Smooth muscle cell (in vitro differentiated cells): ENCODE results near the gene SPRED3. TPM values are rescaled to one million over a fixed set of nuclear protein-coding genes. Genes with fewer than 3 reads are reported as not detected.

Source experiments
- DNase-seq: peaks from one replicate; lab custom pipeline; 2025; ENCODE audit not compliant: unreplicated experiment; lab: John Stamatoyannopoulos, UW
- H2AFZ ChIP-seq: fragments of 200-600 bp; sonication (generic); 2 replicates; pipeline ENCODE4 v1.6.0; 2016; ENCODE audit warnings: antibody characterized with exemption, low read depth, mild to moderate bottlenecking
- H3F3A ChIP-seq: fragments of 200-600 bp; sonication (generic); 2 replicates; pipeline ENCODE4 v1.6.0; 2017; ENCODE audit warnings: antibody characterized with exemption, low read depth
- H3K27ac ChIP-seq: fragments of 200-600 bp; sonication (generic); 2 replicates; pipeline ENCODE4 v1.5.1; 2016; ENCODE audit warnings: low read depth, mild to moderate bottlenecking
- H3K27me3 ChIP-seq: fragments of 200-600 bp; sonication (generic); 2 replicates; pipeline ENCODE4 v1.6.1; 2016; ENCODE audit warnings: low read depth, mild to moderate bottlenecking
- H3K36me3 ChIP-seq: fragments of 200-600 bp; sonication (generic); 2 replicates; pipeline ENCODE4 v1.5.1; 2016; ENCODE audit warnings: low read depth
- H3K4me1 ChIP-seq: fragments of 200-600 bp; sonication (generic); 2 replicates; pipeline ENCODE4 v1.5.1; 2016; ENCODE audit warnings: low read depth
- H3K4me2 ChIP-seq: fragments of 200-600 bp; sonication (generic); 2 replicates; pipeline ENCODE4 v1.6.0; 2016; ENCODE audit warnings: mild to moderate bottlenecking
- H3K4me3 ChIP-seq: fragments of 200-600 bp; sonication (generic); 2 replicates; pipeline ENCODE4 v1.5.1; 2016; ENCODE audit warnings: mild to moderate bottlenecking
- H3K79me2 ChIP-seq: fragments of 200-600 bp; sonication (generic); 2 replicates; pipeline ENCODE4 v1.6.0; 2016; ENCODE audit warnings: low read depth, mild to moderate bottlenecking
- H3K9ac ChIP-seq: fragments of 200-600 bp; sonication (generic); 2 replicates; pipeline ENCODE4 v1.6.0; 2016; ENCODE audit warnings: low read depth
- H3K9me3 ChIP-seq: fragments of 200-600 bp; sonication (generic); replicated peaks from 2 replicates; pipeline ENCODE4 v1.5.1; 2016; ENCODE audit warnings: low read depth
- H4K20me1 ChIP-seq: fragments of 200-600 bp; sonication (generic); 2 replicates; pipeline ENCODE4 v1.6.0; 2016; ENCODE audit warnings: low read depth
- WGBS: methylation state at CpG from one replicate; pipeline ENCODE4 v1.1.7; 2016; ENCODE audit warnings: low lambda C conversion rate; 5-methylcytosine and 5-hydroxymethylcytosine counted together
- polyA plus RNA-seq: library from polyadenylated mRNA; unstranded; fragments of >200 nt; fragmentation: Nextera tagmentation; extraction: Ambion mirVana; gene quantifications from 2 replicates; pipeline ENCODE4 v1.2.1, GENCODE V29; 2016
- total RNA-seq: library from RNA; depleted of rRNA; stranded (reverse); fragments of >200 nt; gene quantifications from 2 replicates; pipeline ENCODE4 v1.2.3, GENCODE V29; 2014
- TF ChIP-seq, protein P1 (sequence below): fragments of 200-600 bp; sonication (generic); IDR thresholded peaks from 2 replicates; pipeline ENCODE4 v1.5.1; 2017; ENCODE audit warnings: borderline replicate concordance, mild to moderate bottlenecking, antibody characterized with exemption; ENCODE audit not compliant: insufficient read depth, poor library complexity, severe bottlenecking

SPRED3 gene
- total and polyA plus RNA-seq, 2 experiments from 2014 or later, result 1.8 to 3.0 TPM

DNA sequence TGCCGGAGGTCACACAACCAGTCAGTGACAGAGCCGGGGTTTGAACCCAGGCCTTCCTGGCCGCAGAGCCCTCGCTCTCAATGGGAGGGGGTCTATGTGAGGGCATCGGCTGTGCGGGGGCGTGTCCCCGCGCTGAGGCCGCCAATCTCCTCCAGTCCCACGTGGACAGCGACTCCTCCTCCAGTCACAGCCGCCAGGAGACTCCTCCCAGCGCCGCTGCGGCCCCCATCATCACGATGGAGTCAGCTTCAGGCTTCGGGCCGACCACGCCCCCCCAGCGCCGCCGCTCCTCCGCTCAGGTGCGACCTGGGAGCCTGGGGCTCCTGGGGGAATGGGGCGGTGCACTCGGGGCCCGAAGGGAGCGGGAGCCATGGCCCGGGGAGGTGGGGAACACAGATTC lies 6.0 kb downstream of the SPRED3 start:
- H3K4me1 ChIP-seq, result peaks cover 4% of the 10 kb centered on the region
- no peaks in the 10 kb centered on the region for H3K27me3 ChIP-seq
- no peak overlapping the region for H3K4me3 ChIP-seq
- H3K4me2 ChIP-seq, result no peak overlapping the region
- H3K79me2 ChIP-seq, result no peaks in the 10 kb centered on the region
- 24% methylated on average over 26 of the region's 30 CpGs for WGBS
- H3K36me3 ChIP-seq, result no peaks in the 10 kb centered on the region
- no peaks in the 10 kb centered on the region for H4K20me1 ChIP-seq
- TF ChIP-seq, protein P1, sequence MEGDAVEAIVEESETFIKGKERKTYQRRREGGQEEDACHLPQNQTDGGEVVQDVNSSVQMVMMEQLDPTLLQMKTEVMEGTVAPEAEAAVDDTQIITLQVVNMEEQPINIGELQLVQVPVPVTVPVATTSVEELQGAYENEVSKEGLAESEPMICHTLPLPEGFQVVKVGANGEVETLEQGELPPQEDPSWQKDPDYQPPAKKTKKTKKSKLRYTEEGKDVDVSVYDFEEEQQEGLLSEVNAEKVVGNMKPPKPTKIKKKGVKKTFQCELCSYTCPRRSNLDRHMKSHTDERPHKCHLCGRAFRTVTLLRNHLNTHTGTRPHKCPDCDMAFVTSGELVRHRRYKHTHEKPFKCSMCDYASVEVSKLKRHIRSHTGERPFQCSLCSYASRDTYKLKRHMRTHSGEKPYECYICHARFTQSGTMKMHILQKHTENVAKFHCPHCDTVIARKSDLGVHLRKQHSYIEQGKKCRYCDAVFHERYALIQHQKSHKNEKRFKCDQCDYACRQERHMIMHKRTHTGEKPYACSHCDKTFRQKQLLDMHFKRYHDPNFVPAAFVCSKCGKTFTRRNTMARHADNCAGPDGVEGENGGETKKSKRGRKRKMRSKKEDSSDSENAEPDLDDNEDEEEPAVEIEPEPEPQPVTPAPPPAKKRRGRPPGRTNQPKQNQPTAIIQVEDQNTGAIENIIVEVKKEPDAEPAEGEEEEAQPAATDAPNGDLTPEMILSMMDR, result no peak
- no peak overlapping the region for H3K27ac ChIP-seq
- no peaks in the 10 kb centered on the region for H3K9me3 ChIP-seq
- no peak overlapping the region for H3K9ac ChIP-seq
- H3F3A ChIP-seq, result peaks cover 4% of the 10 kb centered on the region
- H2AFZ ChIP-seq, result no peak overlapping the region
- DNase-seq, result no peak

DNA sequence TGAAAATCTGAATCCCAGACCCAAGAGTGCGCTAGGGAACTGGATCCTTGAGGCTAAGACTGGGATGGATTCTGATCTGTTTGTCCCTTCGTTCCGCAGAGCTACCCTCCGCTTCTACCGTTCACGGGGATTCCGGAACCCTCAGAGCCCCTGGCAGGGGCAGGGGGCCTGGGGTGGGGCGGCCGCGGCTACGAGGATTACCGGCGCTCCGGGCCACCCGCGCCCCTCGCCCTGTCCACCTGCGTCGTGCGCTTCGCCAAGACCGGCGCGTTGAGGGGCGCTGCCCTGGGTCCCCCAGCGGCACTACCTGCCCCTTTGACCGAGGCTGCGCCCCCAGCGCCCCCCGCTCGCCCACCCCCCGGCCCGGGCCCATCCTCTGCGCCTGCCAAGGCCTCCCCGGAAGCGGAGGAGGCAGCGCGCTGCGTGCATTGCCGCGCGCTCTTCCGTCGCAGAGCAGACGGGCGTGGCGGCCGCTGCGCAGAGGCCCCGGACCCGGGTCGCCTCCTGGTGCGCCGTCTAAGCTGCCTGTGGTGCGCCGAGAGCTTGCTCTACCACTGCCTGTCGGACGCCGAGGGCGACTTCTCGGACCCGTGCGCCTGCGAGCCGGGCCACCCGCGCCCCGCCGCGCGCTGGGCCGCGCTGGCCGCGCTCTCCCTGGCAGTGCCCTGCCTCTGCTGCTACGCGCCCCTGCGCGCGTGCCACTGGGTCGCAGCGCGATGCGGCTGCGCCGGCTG lies 7.1 kb downstream of the SPRED3 start:
- Histone ChIP-seq H2AFZ (no peak overlapping the region), H3K9ac (no peak overlapping the region), H3F3A (no peaks in the 10 kb centered on the region), H3K4me1 (no peaks in the 10 kb centered on the region), H3K27me3 (no peaks in the 10 kb centered on the region), H3K27ac (no peak overlapping the region), H3K4me3 (no peak overlapping the region), H3K9me3 (no peaks in the 10 kb centered on the region), H3K36me3 (no peaks in the 10 kb centered on the region), H4K20me1 (no peaks in the 10 kb centered on the region), H3K79me2 (no peaks in the 10 kb centered on the region), H3K4me2 (no peak overlapping the region)
- TF ChIP-seq, protein P1, result no peak
- WGBS, result 96% methylated on average over 52 of the region's 86 CpGs
- no peak for DNase-seq

DNA sequence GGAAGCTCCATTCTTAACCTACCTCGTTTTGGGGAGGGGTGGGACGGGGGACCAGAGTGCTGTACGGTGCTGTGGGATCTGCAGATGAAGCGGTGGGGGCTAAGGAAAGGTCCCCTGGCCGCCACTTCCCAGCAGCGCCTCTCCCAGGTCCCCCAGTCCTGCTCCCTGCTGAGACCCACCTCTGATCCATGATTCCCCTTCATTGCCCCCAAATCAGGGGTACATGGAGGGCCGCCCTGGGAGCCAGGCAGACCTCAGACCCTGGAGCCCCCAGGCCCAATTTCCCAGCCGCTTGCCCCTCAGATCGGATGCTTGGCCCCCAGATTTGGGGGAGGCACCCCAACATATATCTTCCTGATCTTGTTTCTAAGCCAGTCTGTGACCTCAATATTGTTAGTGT lies 10.6 kb downstream of the SPRED3 start:
- Histone ChIP-seq H3K4me2 (no peak overlapping the region), H3K4me1 (no peaks in the 10 kb centered on the region), H3K79me2 (no peaks in the 10 kb centered on the region), H3K36me3 (no peaks in the 10 kb centered on the region), H2AFZ (no peak overlapping the region), H3K27me3 (no peaks in the 10 kb centered on the region), H3F3A (no peaks in the 10 kb centered on the region), H3K9me3 (no peaks in the 10 kb centered on the region), H3K27ac (no peak overlapping the region), H4K20me1 (no peaks in the 10 kb centered on the region), H3K9ac (no peak overlapping the region), H3K4me3 (no peak overlapping the region)
- TF ChIP-seq, protein P1, result no peak
- WGBS, result 84% methylated on average over 6 of the region's 9 CpGs
- DNase-seq, result no peak

DNA sequence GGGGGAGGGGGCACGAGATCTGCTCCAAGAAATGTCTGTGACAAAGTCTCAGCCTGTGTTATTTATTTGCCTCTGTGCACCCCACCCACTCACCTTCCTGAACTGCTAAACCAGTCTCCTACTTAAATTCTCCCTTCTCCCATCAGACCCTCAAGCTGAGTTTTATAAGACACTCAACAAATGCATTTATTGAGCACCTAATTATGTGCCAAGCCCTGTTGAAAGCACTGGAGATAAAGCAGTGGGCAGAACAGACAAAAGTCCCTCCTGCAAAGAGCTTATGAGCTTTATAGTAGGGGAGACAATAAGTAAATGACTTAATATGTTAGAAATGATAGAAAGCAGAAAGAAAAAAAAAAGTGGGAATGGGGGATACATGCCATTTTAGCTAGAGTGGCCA lies 11.0 kb downstream of the SPRED3 start:
- H3K9ac ChIP-seq, result no peak overlapping the region
- H4K20me1 ChIP-seq, result no peaks in the 10 kb centered on the region
- no peak overlapping the region for H3K4me3 ChIP-seq
- no peaks in the 10 kb centered on the region for H3K9me3 ChIP-seq
- no peaks in the 10 kb centered on the region for H3K36me3 ChIP-seq
- no peaks in the 10 kb centered on the region for H3K27me3 ChIP-seq
- TF ChIP-seq, protein P1, result no peak
- no peaks in the 10 kb centered on the region for H3K4me1 ChIP-seq
- H3F3A ChIP-seq, result no peaks in the 10 kb centered on the region
- no peak overlapping the region for H2AFZ ChIP-seq
- no peak overlapping the region for H3K27ac ChIP-seq
- no peak overlapping the region for H3K4me2 ChIP-seq
- DNase-seq, result no peak
- no peaks in the 10 kb centered on the region for H3K79me2 ChIP-seq
- 90% methylated on average over 1 of the region's 1 CpG for WGBS
